Neural cell (in vitro differentiated cells): Measurements from ENCODE around the gene HSD17B8. TPM values are rescaled to one million over a fixed set of nuclear protein-coding genes. Genes with fewer than 3 reads are reported as not detected.

ENCODE experiments used
- H2AFZ ChIP-seq: fragments of 200-600, 300-800 bp; sonication (generic), shearing (Covaris generic); 2 replicates; pipeline ENCODE4 v1.6.0; 2014; ENCODE audit warnings: low read depth, mild to moderate bottlenecking, antibody characterized with exemption, low read length, moderate library complexity
- H3F3A ChIP-seq: fragments of 200-600 bp; shearing (Covaris generic); 2 replicates; pipeline ENCODE4 v1.6.1; 2016; ENCODE audit warnings: mild to moderate bottlenecking, moderate library complexity, mixed read lengths, antibody characterized with exemption, low read length; ENCODE audit not compliant: insufficient read depth, poor library complexity, severe bottlenecking
- H3K27ac ChIP-seq: fragments of 200-600, 300-800 bp; sonication (generic), shearing (Covaris generic); 2 replicates; pipeline ENCODE4 v1.5.1; 2014; ENCODE audit warnings: mild to moderate bottlenecking, low read length, moderate library complexity
- H3K27me3 ChIP-seq: fragments of 300-800, 200-600 bp; sonication (generic), shearing (Covaris generic); 2 replicates; pipeline ENCODE4 v1.6.0; 2014; ENCODE audit warnings: mild to moderate bottlenecking, low read depth, low read length, moderate library complexity; ENCODE audit not compliant: insufficient read depth
- H3K36me3 ChIP-seq: fragments of 300-800, 200-600 bp; sonication (generic), shearing (Covaris generic); 2 replicates; pipeline ENCODE4 v1.5.1; 2014; ENCODE audit warnings: mild to moderate bottlenecking, antibody characterized with exemption, low read length, moderate library complexity; ENCODE audit not compliant: insufficient read depth
- H3K4me2 ChIP-seq: fragments of 300-800, 200-600 bp; sonication (generic), shearing (Covaris generic); 2 replicates; pipeline ENCODE4 v1.6.0; 2014; ENCODE audit warnings: mild to moderate bottlenecking, low read length
- H3K4me3 ChIP-seq: fragments of 300-800, 200-600 bp; sonication (generic), shearing (Covaris generic); 2 replicates; pipeline ENCODE4 v1.5.1; 2014; ENCODE audit warnings: mild to moderate bottlenecking, low read length, moderate library complexity
- H3K79me2 ChIP-seq: fragments of 200-600 bp; shearing (Covaris generic); replicated peaks from 2 replicates; pipeline ENCODE4 v1.6.0; 2014; ENCODE audit warnings: mild to moderate bottlenecking, low read length, moderate library complexity; ENCODE audit not compliant: insufficient read depth
- H3K9ac ChIP-seq: fragments of 300-800, 200-600 bp; sonication (generic), shearing (Covaris generic); 2 replicates; pipeline ENCODE4 v1.6.1; 2016; ENCODE audit warnings: mild to moderate bottlenecking, low read length, mixed read lengths
- H3K9me2 ChIP-seq: fragments of 200-600 bp; shearing (Covaris generic); 2 replicates; pipeline ENCODE4 v1.6.1; 2016; ENCODE audit warnings: mild to moderate bottlenecking, low read length, mixed read lengths; ENCODE audit not compliant: insufficient read depth
- H3K9me3 ChIP-seq: fragments of 200-600, 300-800 bp; sonication (generic), shearing (Covaris generic); 2 replicates; pipeline ENCODE4 v1.6.1; 2016; ENCODE audit warnings: mild to moderate bottlenecking, mixed run types, low read length, moderate library complexity, mixed read lengths
- H4K20me1 ChIP-seq: fragments of 200-600 bp; shearing (Covaris generic); 2 replicates; pipeline ENCODE4 v1.6.1; 2016; ENCODE audit warnings: mild to moderate bottlenecking, mixed run types; ENCODE audit not compliant: insufficient read depth
- EP300 ChIP-seq: fragments of 450-650 bp; conservative IDR thresholded peaks from 2 replicates; pipeline ENCODE4 v1.6.1; 2014; ENCODE audit warnings: antibody characterized with exemption, mild to moderate bottlenecking, moderate library complexity; ENCODE audit not compliant: poor library complexity, severe bottlenecking
- EZH2 ChIP-seq: fragments of 200-600, 300-800 bp; shearing (Covaris generic), sonication (generic); IDR thresholded peaks from 2 replicates; pipeline ENCODE4 v1.6.1; 2014; ENCODE audit warnings: antibody characterized with exemption, low read length, borderline replicate concordance, mild to moderate bottlenecking; ENCODE audit not compliant: insufficient read depth, poor library complexity, severe bottlenecking
- MXI1 ChIP-seq: fragments of 450-650 bp; conservative IDR thresholded peaks from 2 replicates; pipeline ENCODE4 v1.6.1; 2014; ENCODE audit warnings: antibody characterized with exemption, mild to moderate bottlenecking; ENCODE audit not compliant: poor library complexity, severe bottlenecking
- POLR2AphosphoS5 ChIP-seq: IDR thresholded peaks from 2 replicates; pipeline ENCODE4 v1.6.1; 2012
- RAD21 ChIP-seq: fragments of 450-650 bp; conservative IDR thresholded peaks from 2 replicates; pipeline ENCODE4 v1.6.1; 2014; ENCODE audit warnings: antibody characterized with exemption, mild to moderate bottlenecking, moderate library complexity
- SMC3 ChIP-seq: fragments of 450-650 bp; conservative IDR thresholded peaks from 2 replicates; pipeline ENCODE4 v1.6.1; 2014; ENCODE audit warnings: antibody characterized with exemption, mild to moderate bottlenecking, moderate library complexity; ENCODE audit not compliant: poor library complexity
- TAF1 ChIP-seq: IDR thresholded peaks from 2 replicates; pipeline ENCODE4 v1.6.1; 2012; ENCODE audit warnings: low read depth
- polyA plus RNA-seq: library from polyadenylated mRNA; depleted of rRNA; stranded (reverse); fragments of >200 nt; gene quantifications from 2 replicates; pipeline ENCODE4 v1.2.3, GENCODE V29; 2014
- TF ChIP-seq, protein P1 (sequence below): fragments of 450-650 bp; IDR thresholded peaks from 2 replicates; pipeline ENCODE4 v1.5.1; 2014; ENCODE audit warnings: antibody characterized with exemption, mild to moderate bottlenecking, moderate library complexity; ENCODE audit not compliant: poor library complexity, severe bottlenecking
- TF ChIP-seq, protein P2 (sequence below): IDR thresholded peaks from 2 replicates; pipeline ENCODE4 v1.6.1; 2012; ENCODE audit warnings: borderline replicate concordance

HSD17B8 gene
- polyA plus RNA-seq, 1 donor from 2014 or later, result 7.3 TPM

DNA sequence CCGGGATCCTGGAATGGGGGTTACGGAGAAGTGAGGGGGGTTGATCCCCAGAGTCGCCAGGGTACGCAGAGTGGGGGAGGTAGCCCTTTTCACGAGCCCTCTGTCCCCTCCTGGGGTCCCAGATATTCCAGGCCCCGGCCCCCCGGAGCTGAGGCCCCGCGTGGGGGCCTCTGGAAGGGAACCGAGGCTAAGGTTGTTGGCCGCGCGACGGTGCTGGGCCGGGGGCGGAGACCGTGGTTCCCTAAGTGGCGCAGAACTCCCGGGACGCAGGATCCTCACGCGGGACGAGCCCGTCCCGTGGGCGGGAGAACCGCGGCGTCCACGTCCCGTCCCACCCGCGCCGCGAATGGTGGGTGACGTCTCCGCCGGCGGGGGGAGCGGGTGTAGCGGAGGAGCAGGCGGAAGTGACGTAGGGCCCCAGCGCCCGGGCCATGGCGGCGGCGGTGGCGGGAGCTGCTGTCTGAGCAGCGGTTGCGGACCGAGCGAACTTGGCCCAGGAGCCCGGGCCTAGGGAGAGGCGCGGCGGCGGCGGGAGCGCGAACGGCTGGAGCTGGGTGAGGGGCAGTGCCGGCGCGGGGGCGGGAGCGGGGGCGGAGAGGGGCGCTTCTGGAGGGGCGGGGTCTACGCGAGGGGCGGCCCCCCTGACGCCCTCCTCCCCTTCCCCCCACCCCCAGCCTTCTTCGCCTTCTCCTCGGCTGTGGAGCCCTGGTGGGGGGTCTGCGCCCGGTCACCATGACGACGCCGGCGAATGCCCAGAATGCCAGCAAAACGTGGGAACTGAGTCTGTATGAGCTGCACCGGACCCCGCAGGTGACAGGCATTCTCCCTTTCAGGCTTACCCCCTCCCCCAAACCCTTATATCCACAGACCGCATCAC is 3.9 kb downstream of the HSD17B8 start, which contains the start of gene RING1:
RING1 (plus strand) TSS at position 410 of the 877 bp plus-strand sequence; CDS start at position 733, 323 bp downstream.
- Histone ChIP-seq H3K27ac (peak within 1 kb of the TSS; percentile 96), H3K9me3 (no peaks in the 10 kb centered on the region), H3K9me2 (no peaks in the 10 kb centered on the region), H3K9ac (peak within 1 kb of the TSS; percentile 99), H3K4me3 (peak within 1 kb of the TSS; percentile 94), H3K4me2 (peak within 1 kb of the TSS; percentile 98), H3K36me3 (peaks cover 11% of the 10 kb centered on the region), H2AFZ (peak within 1 kb of the TSS; percentile 88), H3F3A (no peaks in the 10 kb centered on the region), H3K27me3 (peaks cover 3% of the 10 kb centered on the region), H4K20me1 (no peaks in the 10 kb centered on the region), H3K79me2 (peaks cover 29% of the 10 kb centered on the region)
- peak; percentile 87 for TF ChIP-seq TAF1
- TF ChIP-seq, protein P1, sequence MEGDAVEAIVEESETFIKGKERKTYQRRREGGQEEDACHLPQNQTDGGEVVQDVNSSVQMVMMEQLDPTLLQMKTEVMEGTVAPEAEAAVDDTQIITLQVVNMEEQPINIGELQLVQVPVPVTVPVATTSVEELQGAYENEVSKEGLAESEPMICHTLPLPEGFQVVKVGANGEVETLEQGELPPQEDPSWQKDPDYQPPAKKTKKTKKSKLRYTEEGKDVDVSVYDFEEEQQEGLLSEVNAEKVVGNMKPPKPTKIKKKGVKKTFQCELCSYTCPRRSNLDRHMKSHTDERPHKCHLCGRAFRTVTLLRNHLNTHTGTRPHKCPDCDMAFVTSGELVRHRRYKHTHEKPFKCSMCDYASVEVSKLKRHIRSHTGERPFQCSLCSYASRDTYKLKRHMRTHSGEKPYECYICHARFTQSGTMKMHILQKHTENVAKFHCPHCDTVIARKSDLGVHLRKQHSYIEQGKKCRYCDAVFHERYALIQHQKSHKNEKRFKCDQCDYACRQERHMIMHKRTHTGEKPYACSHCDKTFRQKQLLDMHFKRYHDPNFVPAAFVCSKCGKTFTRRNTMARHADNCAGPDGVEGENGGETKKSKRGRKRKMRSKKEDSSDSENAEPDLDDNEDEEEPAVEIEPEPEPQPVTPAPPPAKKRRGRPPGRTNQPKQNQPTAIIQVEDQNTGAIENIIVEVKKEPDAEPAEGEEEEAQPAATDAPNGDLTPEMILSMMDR, result peak; percentile 11
- TF ChIP-seq, protein P2, sequence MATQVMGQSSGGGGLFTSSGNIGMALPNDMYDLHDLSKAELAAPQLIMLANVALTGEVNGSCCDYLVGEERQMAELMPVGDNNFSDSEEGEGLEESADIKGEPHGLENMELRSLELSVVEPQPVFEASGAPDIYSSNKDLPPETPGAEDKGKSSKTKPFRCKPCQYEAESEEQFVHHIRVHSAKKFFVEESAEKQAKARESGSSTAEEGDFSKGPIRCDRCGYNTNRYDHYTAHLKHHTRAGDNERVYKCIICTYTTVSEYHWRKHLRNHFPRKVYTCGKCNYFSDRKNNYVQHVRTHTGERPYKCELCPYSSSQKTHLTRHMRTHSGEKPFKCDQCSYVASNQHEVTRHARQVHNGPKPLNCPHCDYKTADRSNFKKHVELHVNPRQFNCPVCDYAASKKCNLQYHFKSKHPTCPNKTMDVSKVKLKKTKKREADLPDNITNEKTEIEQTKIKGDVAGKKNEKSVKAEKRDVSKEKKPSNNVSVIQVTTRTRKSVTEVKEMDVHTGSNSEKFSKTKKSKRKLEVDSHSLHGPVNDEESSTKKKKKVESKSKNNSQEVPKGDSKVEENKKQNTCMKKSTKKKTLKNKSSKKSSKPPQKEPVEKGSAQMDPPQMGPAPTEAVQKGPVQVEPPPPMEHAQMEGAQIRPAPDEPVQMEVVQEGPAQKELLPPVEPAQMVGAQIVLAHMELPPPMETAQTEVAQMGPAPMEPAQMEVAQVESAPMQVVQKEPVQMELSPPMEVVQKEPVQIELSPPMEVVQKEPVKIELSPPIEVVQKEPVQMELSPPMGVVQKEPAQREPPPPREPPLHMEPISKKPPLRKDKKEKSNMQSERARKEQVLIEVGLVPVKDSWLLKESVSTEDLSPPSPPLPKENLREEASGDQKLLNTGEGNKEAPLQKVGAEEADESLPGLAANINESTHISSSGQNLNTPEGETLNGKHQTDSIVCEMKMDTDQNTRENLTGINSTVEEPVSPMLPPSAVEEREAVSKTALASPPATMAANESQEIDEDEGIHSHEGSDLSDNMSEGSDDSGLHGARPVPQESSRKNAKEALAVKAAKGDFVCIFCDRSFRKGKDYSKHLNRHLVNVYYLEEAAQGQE, result peak; percentile 67
- peak; percentile 86 for TF ChIP-seq EP300
- no peak for TF ChIP-seq EZH2
- TF ChIP-seq RAD21, result no peak
- TF ChIP-seq SMC3, result no peak
- peak; percentile 100 for TF ChIP-seq POLR2AphosphoS5
- peak; percentile 85 for TF ChIP-seq MXI1

DNA sequence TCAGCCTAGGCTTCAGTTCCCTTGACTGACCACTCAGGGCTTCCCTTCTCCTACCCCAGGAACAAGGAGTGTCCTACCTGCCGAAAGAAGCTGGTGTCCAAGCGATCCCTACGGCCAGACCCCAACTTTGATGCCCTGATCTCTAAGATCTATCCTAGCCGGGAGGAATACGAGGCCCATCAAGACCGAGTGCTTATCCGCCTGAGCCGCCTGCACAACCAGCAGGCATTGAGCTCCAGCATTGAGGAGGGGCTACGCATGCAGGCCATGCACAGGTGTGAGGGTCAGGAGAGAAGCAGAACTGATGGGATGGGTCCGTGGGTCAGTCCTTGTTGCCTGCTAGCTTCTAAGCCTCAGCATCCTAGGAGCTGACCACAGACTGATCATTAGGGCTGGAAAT is 5.4 kb downstream of the HSD17B8 start:
- H3K9me3 ChIP-seq, result no peaks in the 10 kb centered on the region
- H4K20me1 ChIP-seq, result no peaks in the 10 kb centered on the region
- H3K9ac ChIP-seq, result no peak overlapping the region
- H3K4me3 ChIP-seq, result peak overlapping the region; percentile 94
- H3K27me3 ChIP-seq, result peaks cover 5% of the 10 kb centered on the region
- no peak overlapping the region for H3K27ac ChIP-seq
- no peak for TF ChIP-seq SMC3
- no peak for TF ChIP-seq TAF1
- no peak for TF ChIP-seq EP300
- TF ChIP-seq, protein P1, result no peak
- no peak for TF ChIP-seq RAD21
- TF ChIP-seq, protein P2, result no peak
- no peak for TF ChIP-seq POLR2AphosphoS5
- no peak for TF ChIP-seq MXI1
- TF ChIP-seq EZH2, result no peak
- H3K79me2 ChIP-seq, result peaks cover 22% of the 10 kb centered on the region
- H3K4me2 ChIP-seq, result no peak overlapping the region
- no peaks in the 10 kb centered on the region for H3K9me2 ChIP-seq
- no peaks in the 10 kb centered on the region for H3F3A ChIP-seq
- no peak overlapping the region for H2AFZ ChIP-seq
- H3K36me3 ChIP-seq, result peaks cover 6% of the 10 kb centered on the region
